HCT116 (cell line): ENCODE results near the gene ABHD2. TPM values are rescaled to one million over a fixed set of nuclear protein-coding genes. Genes with fewer than 3 reads are reported as not detected.

Source experiments
- ATAC-seq: fragments of 200-7000 bp; cut with Tn5 transposase; 2 replicates; pipeline ENCODE4 v1.9.1; 2020; ENCODE audit warnings: mild to moderate bottlenecking, moderate library complexity
- BruUV-seq: library from RNA; stranded (reverse); fragments of 400-500 nt; replicated peaks from 2 replicates; lab custom pipeline; 2021; lab: Mats Ljungman, UMichigan
- CTCF ChIA-PET: fragments of 300-600 bp; sonication (Branson Sonifier 250); formaldehyde crosslinking; loops from one replicate; lab custom pipeline; 2021; ENCODE audit warnings: antibody characterized with exemption; lab: Charles Lee
- POLR2A ChIA-PET: fragments of 300-600, 350-600 bp; sonication (Branson Sonifier 250); formaldehyde crosslinking; loops from one replicate; lab custom pipeline; 2021; ENCODE audit warnings: antibody characterized with exemption; lab: Charles Lee
- RAD21 ChIA-PET, 2 experiments: fragments of 300-600 bp; sonication (Branson Sonifier 250); formaldehyde crosslinking; loops; one replicate each; lab custom pipeline; 2023; ENCODE audit warnings: low total read pairs in 2 of 2; ENCODE audit not compliant: uncharacterized antibody in 2 of 2, unreplicated experiment in 2 of 2, low non-redundant PET in 1 of 2; lab: Charles Lee
- DNase-seq: peaks from one replicate; pipeline ENCODE4 v3.0.0-alpha.2; 2010; ENCODE audit warnings: low read depth, low spot score
- H2AFZ ChIP-seq: fragments of 200-600 bp; shearing (Covaris generic), sonication (generic); 2 replicates; pipeline ENCODE4 v1.6.1; 2017; ENCODE audit warnings: low read depth, mixed run types, mixed read lengths, antibody characterized with exemption, low read length; ENCODE audit not compliant: poor library complexity, severe bottlenecking
- H3K27ac ChIP-seq: 2 replicates; pipeline ENCODE4 v1.5.1; 2012; ENCODE audit warnings: low read depth, low read length
- H3K27me3 ChIP-seq: fragments of 200-600 bp; sonication (generic); 2 replicates; pipeline ENCODE4 v1.6.1; 2016; ENCODE audit warnings: mixed run types, low read length, mixed read lengths; ENCODE audit not compliant: insufficient read depth
- H3K36me3 ChIP-seq, 2 experiments: fragments of 200-500 bp in 1 of 2; fragments of 200-600 bp in 1 of 2; sonication (Bioruptor generic) in 1 of 2; sonication (generic) in 1 of 2; 2 replicates each; pipeline versions ENCODE4 v1.5.1 to v1.6.1; 2014 to 2016; ENCODE audit warnings: low read length in 2 of 2, inconsistent platforms in 1 of 2, mixed read lengths in 1 of 2, mixed run types in 1 of 2; ENCODE audit not compliant: insufficient read depth in 2 of 2, control insufficient read depth in 1 of 2
- H3K4me1 ChIP-seq, 2 experiments: fragments of 200-600 bp in 1 of 2; sonication (generic) in 1 of 2; 2 replicates each; pipeline versions ENCODE4 v1.5.1 to v1.6.1; 2012 to 2017; ENCODE audit warnings: low read length in 2 of 2, inconsistent platforms in 1 of 2, mild to moderate bottlenecking in 1 of 2, mixed read lengths in 1 of 2, mixed run types in 1 of 2, moderate library complexity in 1 of 2; ENCODE audit not compliant: insufficient read depth in 2 of 2, control insufficient read depth in 1 of 2
- H3K4me2 ChIP-seq: fragments of 200-600 bp; sonication (generic); 2 replicates; pipeline ENCODE4 v1.6.1; 2017; ENCODE audit warnings: mixed run types, low read length, mixed read lengths
- H3K4me3 ChIP-seq, 2 experiments: fragments of 200-600 bp in 1 of 2; sonication (generic) in 1 of 2; replicated peaks in 1 of 2; 2 replicates each; pipeline ENCODE4 v1.5.1; 2011 to 2016; ENCODE audit warnings: low read length in 2 of 2, control low read depth in 1 of 2, low read depth in 1 of 2, mild to moderate bottlenecking in 1 of 2, mixed read lengths in 1 of 2, mixed run types in 1 of 2
- H3K79me2 ChIP-seq: fragments of 200-600 bp; sonication (generic); 2 replicates; pipeline ENCODE4 v1.6.1; 2017; ENCODE audit warnings: mild to moderate bottlenecking, mixed run types, low read length, moderate library complexity, mixed read lengths; ENCODE audit not compliant: insufficient read depth
- H3K9ac ChIP-seq: fragments of 200-600 bp; sonication (generic); 2 replicates; pipeline ENCODE4 v1.6.1; 2016; ENCODE audit warnings: low read length, mixed read lengths
- H3K9me2 ChIP-seq: fragments of 200-600 bp; sonication (generic), shearing (Covaris generic); 2 replicates; pipeline ENCODE4 v1.6.1; 2017; ENCODE audit warnings: mixed run types, mild to moderate bottlenecking, moderate library complexity; ENCODE audit not compliant: insufficient read depth
- H3K9me3 ChIP-seq, 2 experiments: fragments of 200-500 bp in 1 of 2; fragments of 200-600 bp in 1 of 2; sonication (Bioruptor generic) in 1 of 2; sonication (generic) in 1 of 2; 2 replicates each; pipeline ENCODE4 v1.6.1; 2014 to 2017; ENCODE audit warnings: low read length in 2 of 2, mixed read lengths in 2 of 2, inconsistent platforms in 1 of 2, low read depth in 1 of 2, mild to moderate bottlenecking in 1 of 2, mixed run types in 1 of 2, moderate library complexity in 1 of 2; ENCODE audit not compliant: control insufficient read depth in 1 of 2, insufficient read depth in 1 of 2
- H4K20me1 ChIP-seq: fragments of 200-600 bp; sonication (generic), shearing (Covaris generic); 2 replicates; pipeline ENCODE4 v1.6.1; 2017; ENCODE audit warnings: mixed run types, mild to moderate bottlenecking, moderate library complexity; ENCODE audit not compliant: insufficient read depth
- CBX3 ChIP-seq: IDR thresholded peaks from 2 replicates; pipeline ENCODE4 v1.6.1; 2012; ENCODE audit warnings: low read depth
- CEBPB ChIP-seq: IDR thresholded peaks from 2 replicates; pipeline ENCODE4 v1.6.1; 2012; ENCODE audit warnings: low read depth
- CTCF ChIP-seq, 3 experiments: fragments of 200-600 bp in 1 of 3; sonication (generic) in 1 of 3; IDR thresholded peaks in 2 of 3; conservative IDR thresholded peaks in 1 of 3; 2 replicates each; pipeline ENCODE4 v1.5.1; 2012 to 2017; ENCODE audit warnings: low read depth in 2 of 3, low read length in 2 of 3, antibody characterized with exemption in 1 of 3, borderline replicate concordance in 1 of 3, control low read depth in 1 of 3, mild to moderate bottlenecking in 1 of 3, mixed read lengths in 1 of 3, mixed run types in 1 of 3, moderate library complexity in 1 of 3; ENCODE audit not compliant: insufficient read depth in 1 of 3
- EGR1 ChIP-seq: IDR thresholded peaks from 2 replicates; pipeline ENCODE4 v1.6.1; 2012; ENCODE audit warnings: low read depth
- ELF1 ChIP-seq: IDR thresholded peaks from 2 replicates; pipeline ENCODE4 v1.6.1; 2012; ENCODE audit warnings: low read depth, borderline replicate concordance
- EZH2phosphoT487 ChIP-seq: fragments of 200-600 bp; IDR thresholded peaks from 2 replicates; pipeline ENCODE4 v1.6.1; 2018; ENCODE audit warnings: antibody characterized with exemption, borderline replicate concordance
- JUND ChIP-seq: IDR thresholded peaks from 2 replicates; pipeline ENCODE4 v1.6.1; 2012
- MAX ChIP-seq: IDR thresholded peaks from 2 replicates; pipeline ENCODE4 v1.6.1; 2012
- POLR2A ChIP-seq: IDR thresholded peaks from 2 replicates; pipeline ENCODE4 v1.7.0; 2011; ENCODE audit warnings: borderline replicate concordance; ENCODE audit not compliant: insufficient read depth, insufficient read length; ENCODE audit errors: extremely low read depth
- POLR2AphosphoS5 ChIP-seq: IDR thresholded peaks from 2 replicates; pipeline ENCODE4 v1.6.1; 2011; ENCODE audit warnings: mild to moderate bottlenecking, low read depth, low read length, moderate library complexity
- SIN3A ChIP-seq: IDR thresholded peaks from 2 replicates; pipeline ENCODE4 v1.6.1; 2012; ENCODE audit warnings: low read depth
- SRF ChIP-seq: IDR thresholded peaks from 2 replicates; pipeline ENCODE4 v1.6.1; 2012; ENCODE audit warnings: low read depth
- TCF7L2 ChIP-seq: IDR thresholded peaks from 2 replicates; pipeline ENCODE4 v1.7.0; 2011; ENCODE audit warnings: borderline replicate concordance, inconsistent platforms; ENCODE audit not compliant: insufficient read depth, insufficient read length; ENCODE audit errors: extremely low read depth
- ZBTB33 ChIP-seq: IDR thresholded peaks from 2 replicates; pipeline ENCODE4 v1.6.1; 2011; ENCODE audit warnings: mild to moderate bottlenecking, low read length, moderate library complexity; ENCODE audit not compliant: insufficient replicate concordance; ENCODE audit errors: extremely low read depth
- ZFX ChIP-seq: fragments of 450-650 bp; IDR thresholded peaks from 2 replicates; pipeline ENCODE4 v1.6.1; 2017
- intact Hi-C: fragments of 100-400 bp; cut with micrococcal nuclease; formaldehyde crosslinking; loops from 2 replicates; pipeline ENCODE4 v1.10.0; 2022
- total RNA-seq: library from RNA; stranded (reverse); gene quantifications from one replicate; pipeline ENCODE4 v1.2.1, GENCODE V29; 2021; ENCODE audit not compliant: unreplicated experiment

Gene ABHD2
- total RNA-seq, 1 experiment from 2014 or later: 40.8 TPM

- ChIA-PET POLR2A (no interaction called here), CTCF (no interaction called here), RAD21 (no interaction called here)
- Histone ChIP-seq H3K4me3 (no peak overlapping the region), H2AFZ (no peak overlapping the region), H3K4me2 (no peak overlapping the region), H3K9me3 (no peaks in the 10 kb centered on the region), H4K20me1 (no peaks in the 10 kb centered on the region), H3K9me2 (no peaks in the 10 kb centered on the region), H3K27ac (no peak overlapping the region), H3K27me3 (no peaks in the 10 kb centered on the region), H3K4me1 (peaks cover 0 to 5% of the 10 kb centered on the region in 2 experiments; a peak in 1 of 4 replicates), H3K9ac (no peak overlapping the region), H3K79me2 (no peaks in the 10 kb centered on the region), H3K36me3 (no peaks in the 10 kb centered on the region)
- intact Hi-C loops: no loop called here
- no peak for DNase-seq
- BruUV-seq: no TSS peak
- no peak for TF ChIP-seq CBX3
- TF ChIP-seq ZBTB33: no peak
- TF ChIP-seq ZFX: no peak
- TF ChIP-seq SIN3A: no peak
- TF ChIP-seq ELF1: no peak
- TF ChIP-seq JUND: no peak
- ATAC-seq: no peak
Observed at GRCh38 chr15:89141885-89142284, 53.6 kb downstream of the ABHD2 start.

- H3K27ac ChIP-seq: no peak overlapping the region
- POLR2A ChIA-PET: no interaction called here
- H3K4me3 ChIP-seq: no peak overlapping the region
- RAD21 ChIA-PET: no interaction called here
- H4K20me1 ChIP-seq: no peaks in the 10 kb centered on the region
- H3K9ac ChIP-seq: no peak overlapping the region
- peaks cover 0 to 5% of the 10 kb centered on the region in 2 experiments; a peak in 1 of 4 replicates for H3K4me1 ChIP-seq
- ATAC-seq: no peak
- no peak overlapping the region for H2AFZ ChIP-seq
- H3K36me3 ChIP-seq: no peaks in the 10 kb centered on the region
- H3K9me2 ChIP-seq: no peaks in the 10 kb centered on the region
- no peaks in the 10 kb centered on the region for H3K27me3 ChIP-seq
- no peaks in the 10 kb centered on the region for H3K79me2 ChIP-seq
- H3K4me2 ChIP-seq: no peak overlapping the region
- H3K9me3 ChIP-seq: no peaks in the 10 kb centered on the region
- BruUV-seq: no TSS peak
- intact Hi-C loops: no loop called here
- CTCF ChIA-PET: interaction anchor here (0.6 kb wide), 1 partner anchor 108 kb away, joined by 4 read pairs; no protein-coding TSS in a partner anchor
- DNase-seq: no peak
- no peak for TF ChIP-seq EGR1
- TF ChIP-seq TCF7L2: no peak
- no peak for TF ChIP-seq ZBTB33
- no peak for TF ChIP-seq CBX3
- no peak for TF ChIP-seq CEBPB
- TF ChIP-seq MAX: no peak
- no peak for TF ChIP-seq EZH2phosphoT487
- TF ChIP-seq CTCF (IDR thresholded peaks at IDR 0.05 in 2 of 3, conservative IDR thresholded peaks at IDR 0.05 in 1 of 3; ENCODE audit: borderline replicate concordance in 1 of 3, insufficient read depth in 1 of 3, low read depth in 2 of 3, low read length in 2 of 3): no peak
- TF ChIP-seq SRF: no peak
- TF ChIP-seq POLR2A: no peak
- no peak for TF ChIP-seq SIN3A
- TF ChIP-seq POLR2AphosphoS5: no peak
- no peak for TF ChIP-seq ELF1
Observed at GRCh38 chr15:89142423-89142822, 54.2 kb downstream of the ABHD2 start.
